Neuronal stem cell (in vitro differentiated cells): ENCODE measurements around the gene ZEB2.

ENCODE experiments used
- DNase-seq: peaks from one replicate; pipeline ENCODE4 v3.0.0-alpha.2; 2013; ENCODE audit warnings: low spot score
- H2AFZ ChIP-seq: one replicate; pipeline ENCODE4 v1.6.1; 2013; ENCODE audit warnings: mild to moderate bottlenecking, low read length, inconsistent platforms
- H2AK5ac ChIP-seq: 2 replicates; pipeline ENCODE4 v1.6.1; 2013; ENCODE audit warnings: low read depth, mild to moderate bottlenecking, inconsistent platforms, low read length, moderate library complexity, mixed read lengths
- H2BK120ac ChIP-seq: 2 replicates; pipeline ENCODE4 v1.6.1; 2013; ENCODE audit warnings: low read depth, mild to moderate bottlenecking, inconsistent platforms, low read length, moderate library complexity, mixed read lengths
- H2BK12ac ChIP-seq: one replicate; pipeline ENCODE4 v1.6.1; 2013; ENCODE audit warnings: low read length, inconsistent platforms
- H2BK15ac ChIP-seq: 2 replicates; pipeline ENCODE4 v1.6.1; 2013; ENCODE audit warnings: mild to moderate bottlenecking, low read length, inconsistent platforms, mixed read lengths
- H2BK5ac ChIP-seq: one replicate; pipeline ENCODE4 v1.6.1; 2013; ENCODE audit warnings: inconsistent platforms, mild to moderate bottlenecking, low read length, moderate library complexity
- H3K14ac ChIP-seq: one replicate; pipeline ENCODE4 v1.6.1; 2013; ENCODE audit warnings: low read length, inconsistent platforms
- H3K18ac ChIP-seq: 2 replicates; pipeline ENCODE4 v1.6.1; 2013; ENCODE audit warnings: low read length, inconsistent platforms
- H3K23ac ChIP-seq: 2 replicates; pipeline ENCODE4 v1.6.1; 2013; ENCODE audit warnings: low read depth, mild to moderate bottlenecking, mixed read lengths, low read length, inconsistent platforms; ENCODE audit not compliant: poor library complexity
- H3K27ac ChIP-seq: replicated peaks from 3 replicates; pipeline ENCODE4 v1.5.1; 2013; ENCODE audit warnings: low read length, inconsistent platforms
- H3K27me3 ChIP-seq, 3 experiments: 2 replicates each; pipeline ENCODE4 v1.6.1; 2013; ENCODE audit warnings: low read length in 3 of 3, mild to moderate bottlenecking in 2 of 3, inconsistent platforms in 1 of 3, low read depth in 1 of 3, mixed read lengths in 1 of 3, moderate library complexity in 1 of 3; ENCODE audit not compliant: control insufficient read depth in 3 of 3, insufficient read depth in 3 of 3
- H3K36me3 ChIP-seq, 2 donors: replicated peaks in 1 of 2; 2 replicates each; pipeline ENCODE4 v1.6.1; 2013; ENCODE audit warnings: low read length in 2 of 2; ENCODE audit not compliant: control insufficient read depth in 2 of 2, insufficient read depth in 2 of 2
- H3K4ac ChIP-seq: 2 replicates; pipeline ENCODE4 v1.6.1; 2013; ENCODE audit warnings: inconsistent platforms, mild to moderate bottlenecking, low read length, moderate library complexity
- H3K4me1 ChIP-seq, 2 donors: 1 replicate in 1 of 2; 2 replicates in 1 of 2; pipeline ENCODE4 v1.6.1; 2013; ENCODE audit warnings: low read length in 2 of 2, low read depth in 1 of 2; ENCODE audit not compliant: control insufficient read depth in 2 of 2, insufficient read depth in 1 of 2
- H3K4me2 ChIP-seq: one replicate; pipeline ENCODE4 v1.6.1; 2013; ENCODE audit warnings: mild to moderate bottlenecking, low read length, inconsistent platforms; ENCODE audit not compliant: insufficient read depth, poor library complexity, severe bottlenecking
- H3K4me3 ChIP-seq, 2 donors: 2 replicates each; pipeline ENCODE4 v1.5.1; 2013; ENCODE audit warnings: low read length in 2 of 2, mild to moderate bottlenecking in 2 of 2, inconsistent platforms in 1 of 2, moderate library complexity in 1 of 2
- H3K79me1 ChIP-seq: one replicate; pipeline ENCODE4 v1.6.1; 2013; ENCODE audit warnings: low read depth, mild to moderate bottlenecking, inconsistent platforms, low read length, moderate library complexity
- H3K9ac ChIP-seq: one replicate; pipeline ENCODE4 v1.6.1; 2013; ENCODE audit warnings: mild to moderate bottlenecking, low read depth, low read length, inconsistent platforms; ENCODE audit not compliant: poor library complexity
- H3K9me3 ChIP-seq, 2 donors: replicated peaks in 1 of 2; 2 replicates each; pipeline versions ENCODE3 to v1.6.1; 2013; ENCODE audit warnings: low read length in 2 of 2, mild to moderate bottlenecking in 2 of 2, inconsistent platforms in 1 of 2, low read depth in 1 of 2, mixed read lengths in 1 of 2, moderate library complexity in 1 of 2; ENCODE audit not compliant: control insufficient read depth in 2 of 2, insufficient read depth in 1 of 2
- H4K8ac ChIP-seq: one replicate; pipeline ENCODE4 v1.6.1; 2013; ENCODE audit warnings: low read depth, mild to moderate bottlenecking, inconsistent platforms, low read length, moderate library complexity
- H4K91ac ChIP-seq: one replicate; pipeline ENCODE4 v1.6.1; 2013; ENCODE audit warnings: low read length, low read depth, mild to moderate bottlenecking, inconsistent platforms; ENCODE audit not compliant: poor library complexity
- WGBS, 2 donors: extraction: QIAGEN DNeasy Blood & Tissue Kit; methylation state at CpG; one replicate each; pipeline ENCODE4 v1.1.7; 2013; ENCODE audit warnings: missing lambda C conversion rate in 2 of 2, mixed read lengths in 1 of 2; ENCODE audit not compliant: insufficient read length in 2 of 2, insufficient replicate concordance in 1 of 2; ENCODE audit errors: extremely low coverage in 2 of 2; 5-methylcytosine and 5-hydroxymethylcytosine counted together

ZEB2 gene

DNA sequence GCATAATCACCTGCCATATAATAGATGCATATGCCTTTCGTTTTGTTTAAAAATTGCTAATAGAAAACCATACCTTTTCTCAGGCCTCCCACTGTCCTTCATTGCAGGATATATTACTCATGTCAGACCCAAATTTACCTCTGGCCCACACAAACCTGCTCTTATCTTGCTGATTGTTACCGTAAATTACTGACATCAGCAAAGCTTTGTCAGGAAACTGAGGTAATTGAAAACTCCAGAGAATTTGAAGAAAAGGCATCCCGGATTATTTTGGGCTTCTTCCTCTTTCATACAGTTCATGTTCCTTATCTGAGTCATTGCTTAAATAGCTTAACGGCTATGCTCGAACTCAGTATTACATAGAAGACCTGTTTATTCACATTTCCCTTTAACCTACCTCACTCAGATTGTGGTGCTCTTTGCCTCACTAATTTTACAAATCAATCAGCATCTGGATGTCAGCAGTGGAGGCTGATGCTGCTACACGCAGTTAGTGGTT, 145.7 kb downstream of the ZEB2 start:
- H3K9ac ChIP-seq = no peak overlapping the region
- no peak overlapping the region for H3K27ac ChIP-seq

DNA sequence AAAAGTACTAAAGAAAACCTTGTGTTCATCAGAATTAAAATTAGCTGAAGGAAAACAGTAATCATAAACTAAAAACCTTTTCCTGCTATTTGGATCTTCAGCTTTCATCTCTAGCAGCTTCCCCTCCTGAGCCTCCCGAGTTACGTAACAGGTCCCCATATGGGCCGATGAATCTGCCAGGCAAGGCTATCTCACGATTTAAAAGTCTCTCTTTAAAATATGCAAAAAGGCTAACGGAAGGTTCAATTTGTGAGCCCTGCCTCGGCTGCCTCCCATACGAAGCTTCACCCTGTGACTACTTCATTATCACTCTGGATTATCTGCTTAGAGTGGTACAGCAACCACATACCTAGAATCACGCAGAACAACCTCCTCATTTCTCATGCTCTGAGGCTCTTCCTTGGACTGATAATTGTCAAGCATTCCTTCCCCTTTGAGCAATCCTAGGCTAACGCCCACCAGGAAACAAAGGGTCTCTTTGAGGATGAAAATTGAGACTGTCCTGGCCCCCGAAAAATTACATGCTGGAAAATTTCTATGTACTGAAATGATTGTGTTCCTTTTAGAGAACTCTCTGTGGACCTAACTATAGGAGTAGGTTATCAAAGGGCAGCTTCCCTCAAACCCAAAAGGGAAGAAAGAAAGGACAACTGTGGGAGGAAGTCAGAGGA, 147.4 kb downstream of the ZEB2 start:
- H3K27ac ChIP-seq = no peak overlapping the region
- peaks cover 4 to 6% of the 10 kb centered on the region in 2 donors for H3K4me1 ChIP-seq
- H3K36me3 ChIP-seq = no peaks in the 10 kb centered on the region
- no peak overlapping the region for H2BK5ac ChIP-seq
- no peak overlapping the region for H3K4me3 ChIP-seq
- no peak for DNase-seq
- no peak overlapping the region for H2AK5ac ChIP-seq
- H3K4me2 ChIP-seq = no peak overlapping the region
- no peak overlapping the region for H3K4ac ChIP-seq
- H3K14ac ChIP-seq = no peak overlapping the region
- H4K8ac ChIP-seq = no peak overlapping the region
- H3K23ac ChIP-seq = no peak overlapping the region
- H3K18ac ChIP-seq = no peak overlapping the region
- H2BK120ac ChIP-seq = no peak overlapping the region
- no peaks in the 10 kb centered on the region for H3K9me3 ChIP-seq
- no CpG with 5 or more reads among the region's 10 CpGs for WGBS, 2 donors
- no peak overlapping the region for H2BK15ac ChIP-seq
- no peak overlapping the region for H2AFZ ChIP-seq
- no peak overlapping the region for H2BK12ac ChIP-seq
- H4K91ac ChIP-seq = no peak overlapping the region
- H3K79me1 ChIP-seq = no peaks in the 10 kb centered on the region
- no peak overlapping the region for H3K9ac ChIP-seq
- no peaks in the 10 kb centered on the region for H3K27me3 ChIP-seq

More for the DNA sequence above, 145.7 kb downstream of the ZEB2 start:
- WGBS, 2 donors = no CpG with 5 or more reads among the region's 6 CpGs
- Histone ChIP-seq H2BK120ac (no peak overlapping the region), H2BK5ac (no peak overlapping the region), H2BK12ac (no peak overlapping the region), H3K36me3 (no peaks in the 10 kb centered on the region), H3K4me1 (peaks cover 4 to 6% of the 10 kb centered on the region in 2 donors), H3K14ac (no peak overlapping the region), H3K27me3 (no peaks in the 10 kb centered on the region), H3K4ac (no peak overlapping the region), H3K4me3 (no peak overlapping the region), H4K91ac (no peak overlapping the region), H2AK5ac (no peak overlapping the region), H4K8ac (no peak overlapping the region), H2AFZ (no peak overlapping the region), H2BK15ac (no peak overlapping the region), H3K18ac (no peak overlapping the region), H3K9me3 (no peaks in the 10 kb centered on the region), H3K23ac (no peak overlapping the region), H3K4me2 (no peak overlapping the region), H3K79me1 (no peaks in the 10 kb centered on the region)
- no peak for DNase-seq

DNA sequence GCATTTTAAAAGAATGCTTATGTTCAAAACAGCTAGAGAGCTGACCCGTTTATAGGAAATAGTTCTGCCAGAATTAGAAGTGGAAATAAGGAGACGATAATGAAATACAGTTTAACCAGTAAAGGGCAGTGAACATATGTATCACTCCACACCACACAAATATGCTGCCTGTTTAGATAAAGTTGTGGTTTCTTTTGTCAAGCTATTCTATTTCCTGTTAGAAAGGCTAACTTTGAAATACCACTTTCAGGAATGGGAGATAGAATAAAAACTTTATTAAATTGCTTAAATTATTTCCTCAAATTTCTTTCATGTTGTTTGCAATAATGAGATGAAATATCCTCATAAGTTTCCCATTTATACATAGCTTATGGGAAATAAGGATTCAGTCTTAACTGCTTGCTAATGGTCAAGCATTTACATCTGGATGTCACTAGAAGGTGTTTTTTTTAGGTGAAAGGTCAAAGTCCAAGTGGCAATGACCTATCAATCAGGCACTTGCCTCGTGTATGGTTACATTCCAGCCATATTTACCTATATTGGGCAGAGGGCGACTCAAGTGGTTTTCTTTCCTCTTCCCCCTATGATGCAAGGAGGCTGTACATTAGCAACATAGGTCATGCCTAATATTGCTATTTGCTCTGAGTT, 148.9 kb downstream of the ZEB2 start:
- no peak overlapping the region for H2AK5ac ChIP-seq
- H3K79me1 ChIP-seq = no peaks in the 10 kb centered on the region
- H3K4me3 ChIP-seq = no peak overlapping the region
- no peaks in the 10 kb centered on the region for H3K9me3 ChIP-seq
- no peak overlapping the region for H3K23ac ChIP-seq
- H2AFZ ChIP-seq = no peak overlapping the region
- no peak overlapping the region for H3K18ac ChIP-seq
- no peak overlapping the region for H2BK120ac ChIP-seq
- H3K36me3 ChIP-seq = no peaks in the 10 kb centered on the region
- no peak overlapping the region for H3K4me2 ChIP-seq
- no peak overlapping the region for H3K9ac ChIP-seq
- WGBS, 2 donors = no CpG with 5 or more reads among the region's 4 CpGs
- H4K91ac ChIP-seq = no peak overlapping the region
- no peak overlapping the region for H2BK5ac ChIP-seq
- H3K27ac ChIP-seq = no peak overlapping the region
- H3K4me1 ChIP-seq = peaks cover 4 to 6% of the 10 kb centered on the region in 2 donors
- H2BK12ac ChIP-seq = no peak overlapping the region
- no peak overlapping the region for H4K8ac ChIP-seq
- H3K14ac ChIP-seq = no peak overlapping the region
- no peaks in the 10 kb centered on the region for H3K27me3 ChIP-seq
- H2BK15ac ChIP-seq = no peak overlapping the region
- H3K4ac ChIP-seq = no peak overlapping the region
- no peak for DNase-seq

DNA sequence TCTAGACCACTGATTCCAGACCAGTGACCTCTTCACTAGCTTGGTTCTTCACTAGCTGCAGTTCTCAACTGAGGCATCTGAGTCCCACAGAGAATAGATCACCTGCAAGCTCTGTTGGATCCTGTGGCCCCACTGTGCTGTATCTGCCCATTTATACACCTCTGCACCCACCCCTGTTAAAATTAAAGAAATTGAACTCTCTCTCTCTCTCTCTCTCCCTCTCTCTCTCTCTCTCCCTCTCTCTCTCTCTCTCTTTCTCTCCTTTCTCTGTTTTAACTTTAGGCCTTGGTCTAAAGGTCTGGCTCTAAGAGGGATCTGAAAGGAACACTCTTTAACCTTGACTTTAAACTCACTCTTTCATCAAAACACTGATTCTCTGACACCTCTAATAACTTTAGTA, 150.5 kb downstream of the ZEB2 start:
- DNase-seq = no peak

More for the DNA sequence above, 150.5 kb downstream of the ZEB2 start:
- H2BK5ac ChIP-seq = no peak overlapping the region
- H3K4me1 ChIP-seq = peaks cover 4 to 6% of the 10 kb centered on the region in 2 donors
- no peaks in the 10 kb centered on the region for H3K36me3 ChIP-seq
- H3K4ac ChIP-seq = no peak overlapping the region
- H2AK5ac ChIP-seq = no peak overlapping the region
- no peak overlapping the region for H3K9ac ChIP-seq
- H3K23ac ChIP-seq = no peak overlapping the region
- no peak overlapping the region for H2AFZ ChIP-seq
- no peaks in the 10 kb centered on the region for H3K9me3 ChIP-seq
- no peak overlapping the region for H3K27ac ChIP-seq
- H3K4me3 ChIP-seq = no peak overlapping the region
- H2BK15ac ChIP-seq = no peak overlapping the region
- no peak overlapping the region for H3K14ac ChIP-seq
- H4K91ac ChIP-seq = no peak overlapping the region
- H2BK120ac ChIP-seq = no peak overlapping the region
- H3K27me3 ChIP-seq = no peaks in the 10 kb centered on the region
- H3K79me1 ChIP-seq = no peaks in the 10 kb centered on the region
- no peak overlapping the region for H2BK12ac ChIP-seq
- no peak overlapping the region for H3K4me2 ChIP-seq
- no peak overlapping the region for H3K18ac ChIP-seq
- H4K8ac ChIP-seq = no peak overlapping the region
